GM12865 (cell line): ENCODE data around the gene MDP1.

Source experiments
- DNase-seq: peaks from one replicate; pipeline ENCODE4 v3.0.0; 2010; ENCODE audit warnings: low read depth
- H3K4me3 ChIP-seq: 2 replicates; pipeline ENCODE4 v1.5.1; 2011; ENCODE audit warnings: mild to moderate bottlenecking, low read depth, low read length, control low read depth
- TF ChIP-seq, protein P1 (sequence below): IDR thresholded peaks from 2 replicates; pipeline ENCODE4 v1.5.1; 2011; ENCODE audit warnings: low read length, control low read depth, low read depth, inconsistent platforms; ENCODE audit not compliant: insufficient read depth; ENCODE audit errors: missing control alignments

The MDP1 gene

DNA sequence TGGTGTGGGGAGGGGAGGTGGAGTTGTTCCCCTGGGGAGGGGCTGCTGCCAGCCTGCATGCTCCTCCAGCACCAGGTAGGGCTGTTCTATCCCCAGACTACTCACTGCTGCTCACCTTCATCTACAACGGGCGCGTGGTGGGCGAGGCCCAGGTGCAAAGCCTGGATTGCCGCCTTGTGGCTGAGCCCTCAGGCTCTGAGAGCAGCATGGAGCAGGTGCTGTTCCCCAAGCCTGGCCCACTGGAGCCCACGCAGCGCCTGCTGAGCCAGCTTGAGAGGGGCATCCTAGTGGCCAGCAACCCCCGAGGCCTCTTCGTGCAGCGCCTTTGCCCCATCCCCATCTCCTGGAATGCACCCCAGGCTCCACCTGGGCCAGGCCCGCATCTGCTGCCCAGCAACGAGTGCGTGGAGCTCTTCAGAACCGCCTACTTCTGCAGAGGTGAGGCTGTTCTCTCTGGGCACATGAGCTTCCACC is 51.3 kb downstream of the MDP1 start:
- no peak overlapping the region for H3K4me3 ChIP-seq
- DNase-seq = no peak
- TF ChIP-seq, protein P1, sequence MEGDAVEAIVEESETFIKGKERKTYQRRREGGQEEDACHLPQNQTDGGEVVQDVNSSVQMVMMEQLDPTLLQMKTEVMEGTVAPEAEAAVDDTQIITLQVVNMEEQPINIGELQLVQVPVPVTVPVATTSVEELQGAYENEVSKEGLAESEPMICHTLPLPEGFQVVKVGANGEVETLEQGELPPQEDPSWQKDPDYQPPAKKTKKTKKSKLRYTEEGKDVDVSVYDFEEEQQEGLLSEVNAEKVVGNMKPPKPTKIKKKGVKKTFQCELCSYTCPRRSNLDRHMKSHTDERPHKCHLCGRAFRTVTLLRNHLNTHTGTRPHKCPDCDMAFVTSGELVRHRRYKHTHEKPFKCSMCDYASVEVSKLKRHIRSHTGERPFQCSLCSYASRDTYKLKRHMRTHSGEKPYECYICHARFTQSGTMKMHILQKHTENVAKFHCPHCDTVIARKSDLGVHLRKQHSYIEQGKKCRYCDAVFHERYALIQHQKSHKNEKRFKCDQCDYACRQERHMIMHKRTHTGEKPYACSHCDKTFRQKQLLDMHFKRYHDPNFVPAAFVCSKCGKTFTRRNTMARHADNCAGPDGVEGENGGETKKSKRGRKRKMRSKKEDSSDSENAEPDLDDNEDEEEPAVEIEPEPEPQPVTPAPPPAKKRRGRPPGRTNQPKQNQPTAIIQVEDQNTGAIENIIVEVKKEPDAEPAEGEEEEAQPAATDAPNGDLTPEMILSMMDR = no peak
